ENCODE results near the gene DLG2. TPM values are rescaled to one million over a fixed set of nuclear protein-coding genes. Genes with fewer than 3 reads are reported as not detected.

The DLG2 gene
- total and polyA plus RNA-seq, 4 donors: 1.3 to 23.3 (median 10.9) TPM

GRCh38 chr11:84830372-84830771, 796.8 kb downstream of the DLG2 start:
- Histone ChIP-seq H3K27ac (ENCODE audit: low read depth in 1 of 2, low read length in 2 of 2) (no peak overlapping the region), H3K9me3 (ENCODE audit: control insufficient read depth, low read length) (no peaks in the 10 kb centered on the region), H3K36me3 (ENCODE audit: control insufficient read depth in 1 of 2, insufficient read depth in 2 of 2, low read length in 1 of 2) (no peaks in the 10 kb centered on the region), H3K4me1 (ENCODE audit: control insufficient read depth in 1 of 2, insufficient read depth in 2 of 2, low read length in 2 of 2) (no peaks in the 10 kb centered on the region), H3K27me3 (ENCODE audit: control insufficient read depth in 1 of 2, insufficient read depth in 2 of 2, low read length in 1 of 2) (no peaks in the 10 kb centered on the region), H3K4me3 (ENCODE audit: low read length in 2 of 2) (no peak overlapping the region)
- intact Hi-C loops (cut with DNase I): no loop called here
- DNase-seq (no peak), ATAC-seq (ENCODE audit: low FRiP score) (no peak)

GRCh38 chr11:84829162-84829561, 798.0 kb downstream of the DLG2 start:
- ATAC-seq (ENCODE audit: low FRiP score): no peak
- Histone ChIP-seq H3K36me3 (ENCODE audit: control insufficient read depth in 1 of 2, insufficient read depth in 2 of 2, low read length in 1 of 2) (no peaks in the 10 kb centered on the region), H3K27ac (ENCODE audit: low read depth in 1 of 2, low read length in 2 of 2) (no peak overlapping the region), H3K4me1 (ENCODE audit: control insufficient read depth in 1 of 2, insufficient read depth in 2 of 2, low read length in 2 of 2) (no peaks in the 10 kb centered on the region), H3K27me3 (ENCODE audit: control insufficient read depth in 1 of 2, insufficient read depth in 2 of 2, low read length in 1 of 2) (no peaks in the 10 kb centered on the region), H3K4me3 (ENCODE audit: low read length in 2 of 2) (no peak overlapping the region), H3K9me3 (ENCODE audit: control insufficient read depth, low read length) (no peaks in the 10 kb centered on the region)
- DNase-seq: no peak
- 66 to 93% methylated on average over 2 of the region's 2 CpGs for WGBS, 2 donors
- intact Hi-C loops (cut with DNase I): no loop called here

GRCh38 chr11:84828616-84829015, 798.5 kb downstream of the DLG2 start:
- DNase-seq (no peak), ATAC-seq (ENCODE audit: low FRiP score) (no peak)
- intact Hi-C loops (cut with DNase I): no loop called here
- no peaks in the 10 kb centered on the region for H3K36me3 ChIP-seq (ENCODE audit: control insufficient read depth in 1 of 2, insufficient read depth in 2 of 2, low read length in 1 of 2)
- no peak overlapping the region for H3K27ac ChIP-seq (ENCODE audit: low read depth in 1 of 2, low read length in 2 of 2)
- no peaks in the 10 kb centered on the region for H3K4me1 ChIP-seq (ENCODE audit: control insufficient read depth in 1 of 2, insufficient read depth in 2 of 2, low read length in 2 of 2)
- no peaks in the 10 kb centered on the region for H3K9me3 ChIP-seq (ENCODE audit: control insufficient read depth, low read length)
- no peaks in the 10 kb centered on the region for H3K27me3 ChIP-seq (ENCODE audit: control insufficient read depth in 1 of 2, insufficient read depth in 2 of 2, low read length in 1 of 2)
- 83 to 88% methylated on average over 2 of the region's 2 CpGs for WGBS, 2 donors
- no peak overlapping the region for H3K4me3 ChIP-seq (ENCODE audit: low read length in 2 of 2)

- intact Hi-C loops (cut with DNase I): no loop called here
- 75 to 76% methylated on average over 3 of the region's 3 CpGs for WGBS, 2 donors
These were observed 802.0 kb downstream of the DLG2 start for GRCh38 chr11:84825106-84825660.

GRCh38 chr11:84824624-84825023, 802.5 kb downstream of the DLG2 start:
- Histone ChIP-seq H3K36me3 (ENCODE audit: control insufficient read depth in 1 of 2, insufficient read depth in 2 of 2, low read length in 1 of 2) (no peaks in the 10 kb centered on the region), H3K4me1 (ENCODE audit: control insufficient read depth in 1 of 2, insufficient read depth in 2 of 2, low read length in 2 of 2) (no peaks in the 10 kb centered on the region), H3K4me3 (ENCODE audit: low read length in 2 of 2) (no peak overlapping the region), H3K27ac (ENCODE audit: low read depth in 1 of 2, low read length in 2 of 2) (no peak overlapping the region), H3K9me3 (ENCODE audit: control insufficient read depth, low read length) (no peaks in the 10 kb centered on the region), H3K27me3 (ENCODE audit: control insufficient read depth in 1 of 2, insufficient read depth in 2 of 2, low read length in 1 of 2) (no peaks in the 10 kb centered on the region)
- DNase-seq (no peak), ATAC-seq (ENCODE audit: low FRiP score) (no peak)
- intact Hi-C loops (cut with DNase I): no loop called here
- 77 to 86% methylated on average over 3 of the region's 3 CpGs for WGBS, 2 donors

More at GRCh38 chr11:84825106-84825660, 802.0 kb downstream of the DLG2 start:
- Histone ChIP-seq H3K9me3 (ENCODE audit: control insufficient read depth, low read length) (no peaks in the 10 kb centered on the region), H3K27me3 (ENCODE audit: control insufficient read depth in 1 of 2, insufficient read depth in 2 of 2, low read length in 1 of 2) (no peaks in the 10 kb centered on the region), H3K4me3 (ENCODE audit: low read length in 2 of 2) (no peak overlapping the region), H3K27ac (ENCODE audit: low read depth in 1 of 2, low read length in 2 of 2) (no peak overlapping the region), H3K4me1 (ENCODE audit: control insufficient read depth in 1 of 2, insufficient read depth in 2 of 2, low read length in 2 of 2) (no peaks in the 10 kb centered on the region), H3K36me3 (ENCODE audit: control insufficient read depth in 1 of 2, insufficient read depth in 2 of 2, low read length in 1 of 2) (no peaks in the 10 kb centered on the region)
- DNase-seq (no peak), ATAC-seq (ENCODE audit: low FRiP score) (no peak)

- no peak overlapping the region for H3K27ac ChIP-seq (ENCODE audit: low read depth in 1 of 2, low read length in 2 of 2)
- no peaks in the 10 kb centered on the region for H3K9me3 ChIP-seq (ENCODE audit: control insufficient read depth, low read length)
- no peaks in the 10 kb centered on the region for H3K4me1 ChIP-seq (ENCODE audit: control insufficient read depth in 1 of 2, insufficient read depth in 2 of 2, low read length in 2 of 2)
- no peak for ATAC-seq (ENCODE audit: low FRiP score)
- H3K36me3 ChIP-seq (ENCODE audit: control insufficient read depth in 1 of 2, insufficient read depth in 2 of 2, low read length in 1 of 2): no peaks in the 10 kb centered on the region
- 82 to 86% methylated on average over 2 of the region's 2 CpGs for WGBS, 2 donors
- no peak overlapping the region for H3K4me3 ChIP-seq (ENCODE audit: low read length in 2 of 2)
- intact Hi-C loops (cut with DNase I): no loop called here
- no peaks in the 10 kb centered on the region for H3K27me3 ChIP-seq (ENCODE audit: control insufficient read depth in 1 of 2, insufficient read depth in 2 of 2, low read length in 1 of 2)
- DNase-seq: no peak
These were observed 807.6 kb downstream of the DLG2 start for GRCh38 chr11:84819537-84819936.

GRCh38 chr11:84819128-84819527, 808.0 kb downstream of the DLG2 start:
- WGBS, 2 donors: 76 to 88% methylated on average over 1 of the region's 1 CpG
- no peaks in the 10 kb centered on the region for H3K36me3 ChIP-seq (ENCODE audit: control insufficient read depth in 1 of 2, insufficient read depth in 2 of 2, low read length in 1 of 2)
- H3K4me1 ChIP-seq (ENCODE audit: control insufficient read depth in 1 of 2, insufficient read depth in 2 of 2, low read length in 2 of 2): no peaks in the 10 kb centered on the region
- ATAC-seq (ENCODE audit: low FRiP score): no peak
- DNase-seq: no peak
- no peaks in the 10 kb centered on the region for H3K9me3 ChIP-seq (ENCODE audit: control insufficient read depth, low read length)
- intact Hi-C loops (cut with DNase I): no loop called here
- no peaks in the 10 kb centered on the region for H3K27me3 ChIP-seq (ENCODE audit: control insufficient read depth in 1 of 2, insufficient read depth in 2 of 2, low read length in 1 of 2)
- no peak overlapping the region for H3K27ac ChIP-seq (ENCODE audit: low read depth in 1 of 2, low read length in 2 of 2)
- H3K4me3 ChIP-seq (ENCODE audit: low read length in 2 of 2): no peak overlapping the region

- Histone ChIP-seq H3K4me3 (ENCODE audit: low read length in 2 of 2) (no peak overlapping the region), H3K9me3 (ENCODE audit: control insufficient read depth, low read length) (no peaks in the 10 kb centered on the region), H3K36me3 (ENCODE audit: control insufficient read depth in 1 of 2, insufficient read depth in 2 of 2, low read length in 1 of 2) (no peaks in the 10 kb centered on the region), H3K27me3 (ENCODE audit: control insufficient read depth in 1 of 2, insufficient read depth in 2 of 2, low read length in 1 of 2) (no peaks in the 10 kb centered on the region), H3K4me1 (ENCODE audit: control insufficient read depth in 1 of 2, insufficient read depth in 2 of 2, low read length in 2 of 2) (no peaks in the 10 kb centered on the region), H3K27ac (ENCODE audit: low read depth in 1 of 2, low read length in 2 of 2) (no peak overlapping the region)
- ATAC-seq (ENCODE audit: low FRiP score) (no peak), DNase-seq (no peak)
- intact Hi-C loops (cut with DNase I): no loop called here
- 41 to 50% methylated on average over 3 of the region's 3 CpGs for WGBS, 2 donors
These were observed 809.1 kb downstream of the DLG2 start for GRCh38 chr11:84817998-84818397.

- Histone ChIP-seq H3K4me1 (ENCODE audit: control insufficient read depth in 1 of 2, insufficient read depth in 2 of 2, low read length in 2 of 2) (no peaks in the 10 kb centered on the region), H3K27ac (ENCODE audit: low read depth in 1 of 2, low read length in 2 of 2) (no peak overlapping the region), H3K27me3 (ENCODE audit: control insufficient read depth in 1 of 2, insufficient read depth in 2 of 2, low read length in 1 of 2) (no peaks in the 10 kb centered on the region), H3K4me3 (ENCODE audit: low read length in 2 of 2) (no peak overlapping the region), H3K36me3 (ENCODE audit: control insufficient read depth in 1 of 2, insufficient read depth in 2 of 2, low read length in 1 of 2) (no peaks in the 10 kb centered on the region), H3K9me3 (ENCODE audit: control insufficient read depth, low read length) (no peaks in the 10 kb centered on the region)
- intact Hi-C loops (cut with DNase I): no loop called here
- WGBS, 2 donors: 21 to 27% methylated on average over 3 of the region's 3 CpGs
- no peak for ATAC-seq (ENCODE audit: low FRiP score)
- no peak for DNase-seq
These were observed 814.6 kb downstream of the DLG2 start for GRCh38 chr11:84812471-84812969.

All from aorta (tissue), 5 donors.